WTC11 (cell line): Measurements from ENCODE around the gene NOX5. TPM values are rescaled to one million over a fixed set of nuclear protein-coding genes. Genes with fewer than 3 reads are reported as not detected.

Experiments used
- ATAC-seq: fragments of 200-7000 bp; cut with Tn5 transposase; 2 replicates; pipeline ENCODE4 v1.10.0; 2021; ENCODE audit warnings: mild to moderate bottlenecking, moderate library complexity
- CTCF ChIA-PET: fragments of 300-600 bp; sonication (Branson Sonifier 250); formaldehyde crosslinking; loops from one replicate; lab custom pipeline; 2021; ENCODE audit warnings: antibody characterized with exemption; lab: Charles Lee
- POLR2A ChIA-PET: fragments of 350-600 bp; sonication (Branson Sonifier 250); formaldehyde crosslinking; loops from one replicate; lab custom pipeline; 2021; ENCODE audit warnings: antibody characterized with exemption; lab: Charles Lee
- DNase-seq: peaks from one replicate; pipeline ENCODE4 v3.0.0; 2021; ENCODE audit warnings: low spot score
- H3K27ac Mint-ChIP-seq: 2 replicates; pipeline ENCODE4 v1.8.0; 2021; ENCODE audit warnings: mixed read lengths
- H3K27me3 Mint-ChIP-seq: 2 replicates; pipeline ENCODE4 v1.8.0; 2021; ENCODE audit warnings: low read depth, mild to moderate bottlenecking, moderate library complexity, mixed read lengths
- H3K36me3 Mint-ChIP-seq: 2 replicates; pipeline ENCODE4 v1.8.0; 2021; ENCODE audit warnings: mixed read lengths
- H3K4me1 Mint-ChIP-seq: 2 replicates; pipeline ENCODE4 v1.8.0; 2022; ENCODE audit warnings: mixed read lengths
- H3K4me3 Mint-ChIP-seq: 2 replicates; pipeline ENCODE4 v1.8.0; 2021; ENCODE audit warnings: mild to moderate bottlenecking, moderate library complexity, mixed read lengths
- H3K9me3 Mint-ChIP-seq: 2 replicates; pipeline ENCODE4 v1.8.0; 2021; ENCODE audit warnings: mixed read lengths
- EMX1 ChIP-seq: fragments of 250-450 bp; sonication (Bioruptor Pico); IDR thresholded peaks from 2 replicates; pipeline ENCODE4 v1.8.0; 2021; ENCODE audit warnings: mild to moderate bottlenecking
- FOXK1 ChIP-seq: sonication (generic); formaldehyde crosslinking; IDR thresholded peaks from 2 replicates; pipeline ENCODE4 v1.8.0; 2022; ENCODE audit warnings: mild to moderate bottlenecking, moderate library complexity, missing genetic modification reagents
- GABPB1 ChIP-seq: sonication (generic); formaldehyde crosslinking; IDR thresholded peaks from 2 replicates; pipeline ENCODE4 v1.8.1; 2023; ENCODE audit warnings: mild to moderate bottlenecking, missing genetic modification reagents
- GRHL2 ChIP-seq: fragments of 250-450 bp; sonication (Bioruptor Pico); IDR thresholded peaks from 2 replicates; pipeline ENCODE4 v1.8.0; 2022; ENCODE audit warnings: mild to moderate bottlenecking, moderate library complexity; ENCODE audit not compliant: insufficient replicate concordance, severe bottlenecking
- JUN ChIP-seq: sonication (generic); formaldehyde crosslinking; IDR thresholded peaks from 2 replicates; pipeline ENCODE4 v1.8.0; 2023; ENCODE audit warnings: mild to moderate bottlenecking, missing genetic modification reagents
- MXD4 ChIP-seq: fragments of 250-450 bp; sonication (Bioruptor Pico); IDR thresholded peaks from 2 replicates; pipeline ENCODE4 v1.8.0; 2021; ENCODE audit warnings: mild to moderate bottlenecking, moderate library complexity, borderline replicate concordance
- NR1H2 ChIP-seq: sonication (generic); formaldehyde crosslinking; IDR thresholded peaks from 2 replicates; pipeline ENCODE4 v1.9.0; 2021; ENCODE audit warnings: mild to moderate bottlenecking, moderate library complexity, missing genetic modification reagents
- RELA ChIP-seq: sonication (generic); formaldehyde crosslinking; IDR thresholded peaks from 2 replicates; pipeline ENCODE4 v1.8.1; 2022; ENCODE audit warnings: missing genetic modification reagents, mild to moderate bottlenecking, borderline replicate concordance
- TEAD4 ChIP-seq: sonication (generic); formaldehyde crosslinking; IDR thresholded peaks from 2 replicates; pipeline ENCODE4 v1.8.0; 2022; ENCODE audit warnings: mild to moderate bottlenecking, missing genetic modification reagents
- TP53 ChIP-seq: sonication (generic); formaldehyde crosslinking; IDR thresholded peaks from 2 replicates; pipeline ENCODE4 v1.8.1; 2023; ENCODE audit warnings: mild to moderate bottlenecking, missing genetic modification reagents
- total RNA-seq: library from RNA; stranded (reverse); gene quantifications from 3 replicates; pipeline ENCODE4 v1.2.3, GENCODE V29; 2021
- TF ChIP-seq, protein P1 (sequence below): fragments of 250-450 bp; sonication (Bioruptor Pico); IDR thresholded peaks from 2 replicates; pipeline ENCODE4 v1.9.0; 2021; ENCODE audit warnings: moderate library complexity, mild to moderate bottlenecking, inconsistent platforms, borderline replicate concordance
- TF ChIP-seq, protein P2 (sequence below): sonication (generic); formaldehyde crosslinking; conservative IDR thresholded peaks from 2 replicates; pipeline ENCODE4 v1.8.1; 2023; ENCODE audit warnings: mild to moderate bottlenecking, low read depth, missing genetic modification reagents, moderate library complexity
- TF ChIP-seq, protein P3 (sequence below): sonication (generic); formaldehyde crosslinking; IDR thresholded peaks from 2 replicates; pipeline ENCODE4 v1.8.0; 2023; ENCODE audit warnings: missing genetic modification reagents
- TF ChIP-seq, protein P4 (sequence below): fragments of 250-450 bp; sonication (Bioruptor Pico); conservative IDR thresholded peaks from 2 replicates; pipeline ENCODE4 v1.9.0; 2021; ENCODE audit warnings: mild to moderate bottlenecking
- TF ChIP-seq, protein P5 (sequence below): fragments of 200-600 bp; IDR thresholded peaks from 2 replicates; pipeline ENCODE4 v1.8.0; 2022; ENCODE audit warnings: antibody characterized with exemption
- TF ChIP-seq, protein P6 (sequence below): sonication (generic); formaldehyde crosslinking; IDR thresholded peaks from 2 replicates; pipeline ENCODE4 v1.8.0; 2022; ENCODE audit warnings: mild to moderate bottlenecking, missing genetic modification reagents
- TF ChIP-seq, protein P7 (sequence below): sonication (generic); formaldehyde crosslinking; IDR thresholded peaks from 2 replicates; pipeline ENCODE4 v1.8.0; 2023; ENCODE audit warnings: missing genetic modification reagents, mild to moderate bottlenecking, borderline replicate concordance

NOX5 gene
- total RNA-seq, 1 experiment from 2014 or later: not detected

DNA sequence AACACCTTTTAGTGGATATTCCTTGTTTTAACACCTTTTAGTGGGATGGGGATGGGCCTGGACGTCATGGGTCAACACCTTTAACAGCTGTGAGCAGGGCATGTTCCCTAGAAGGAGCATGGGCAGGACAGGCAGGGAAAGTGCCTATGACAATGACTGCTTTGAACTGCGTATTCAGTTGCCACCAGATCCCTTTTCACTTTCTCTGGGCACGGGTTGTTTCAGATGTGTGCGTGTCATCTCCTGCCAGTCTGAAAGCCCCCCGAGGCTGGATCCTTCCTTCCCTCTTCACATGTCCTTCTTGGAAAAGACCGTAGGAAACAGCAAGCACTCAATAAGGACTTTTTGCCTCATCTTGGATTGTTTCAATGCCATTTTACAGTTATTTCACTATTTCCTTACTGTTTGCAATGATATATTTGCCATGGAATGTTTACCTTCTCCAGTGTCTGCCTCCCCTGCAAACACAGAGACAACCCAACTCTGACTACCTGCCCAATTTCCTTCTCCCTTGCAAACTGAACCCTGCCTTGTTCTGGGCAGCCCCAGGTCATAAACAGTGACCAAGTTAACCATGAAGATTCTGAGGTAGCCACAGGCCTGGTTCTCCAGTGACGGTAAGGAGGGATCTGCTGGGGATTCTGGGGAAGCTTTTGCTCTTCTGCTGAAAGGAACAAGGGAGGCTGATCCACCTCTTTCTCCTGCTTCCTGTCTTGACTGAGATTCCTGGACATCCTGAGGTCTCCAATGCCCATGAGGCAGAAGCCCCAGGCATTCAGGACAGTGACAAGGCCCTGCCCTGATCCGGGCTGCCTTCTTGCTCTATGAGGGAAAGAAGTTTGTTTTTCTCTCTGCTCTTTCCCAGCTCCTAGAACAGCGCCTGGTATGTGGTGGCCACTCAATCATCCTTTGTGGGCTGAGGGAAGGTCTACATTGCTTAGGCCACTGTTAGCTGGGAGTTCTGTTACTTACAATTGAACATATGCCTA, 51.8 kb downstream of the NOX5 start (continued):
- TF ChIP-seq, protein P1, sequence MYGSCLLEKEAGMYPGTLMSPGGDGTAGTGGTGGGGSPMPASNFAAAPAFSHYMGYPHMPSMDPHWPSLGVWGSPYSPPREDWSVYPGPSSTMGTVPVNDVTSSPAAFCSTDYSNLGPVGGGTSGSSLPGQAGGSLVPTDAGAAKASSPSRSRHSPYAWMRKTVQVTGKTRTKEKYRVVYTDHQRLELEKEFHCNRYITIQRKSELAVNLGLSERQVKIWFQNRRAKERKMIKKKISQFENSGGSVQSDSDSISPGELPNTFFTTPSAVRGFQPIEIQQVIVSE (CRISPR knock-in tag): no peak
- no peak for TF ChIP-seq TEAD4 (CRISPR knock-in tag)
- TF ChIP-seq, all 79 proteins: peak for 0

DNA sequence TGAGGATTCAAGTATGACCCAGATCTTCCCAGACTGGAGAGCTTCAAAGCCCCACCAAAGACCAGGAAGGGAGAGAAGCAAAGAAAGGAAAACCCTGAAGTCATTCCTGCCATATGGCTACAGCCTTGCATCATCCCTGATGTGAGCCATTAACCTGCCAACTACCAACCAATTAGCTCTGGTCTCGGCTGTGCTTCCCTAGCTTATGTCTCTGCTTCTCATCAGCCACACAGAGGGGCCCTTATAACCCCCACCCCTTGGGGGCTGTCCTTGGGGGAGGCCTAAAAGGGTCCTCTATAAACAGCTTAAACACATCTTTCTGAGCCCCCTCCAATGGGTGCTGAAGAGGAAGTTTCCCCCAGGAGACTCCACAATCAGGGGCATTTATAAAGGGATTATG, 52.8 kb downstream of the NOX5 start:
- Mint-ChIP-seq H3K27me3 (peaks cover 16% of the 10 kb centered on the region), H3K36me3 (peaks cover 22% of the 10 kb centered on the region), H3K4me3 (no peak overlapping the region), H3K4me1 (peaks cover 8% of the 10 kb centered on the region), H3K9me3 (peaks cover 33% of the 10 kb centered on the region), H3K27ac (no peak overlapping the region)
- DNase-seq (no peak), ATAC-seq (no peak)
- ChIA-PET POLR2A (no interaction called here), CTCF (interaction anchor here (0.6 to 1.0 kb wide), 2 partner anchors 11 to 51 kb away, joined by 3 read pairs; no protein-coding TSS in a partner anchor)
- TF ChIP-seq NR1H2 (CRISPR knock-in tag): no peak
- TF ChIP-seq, protein P2, sequence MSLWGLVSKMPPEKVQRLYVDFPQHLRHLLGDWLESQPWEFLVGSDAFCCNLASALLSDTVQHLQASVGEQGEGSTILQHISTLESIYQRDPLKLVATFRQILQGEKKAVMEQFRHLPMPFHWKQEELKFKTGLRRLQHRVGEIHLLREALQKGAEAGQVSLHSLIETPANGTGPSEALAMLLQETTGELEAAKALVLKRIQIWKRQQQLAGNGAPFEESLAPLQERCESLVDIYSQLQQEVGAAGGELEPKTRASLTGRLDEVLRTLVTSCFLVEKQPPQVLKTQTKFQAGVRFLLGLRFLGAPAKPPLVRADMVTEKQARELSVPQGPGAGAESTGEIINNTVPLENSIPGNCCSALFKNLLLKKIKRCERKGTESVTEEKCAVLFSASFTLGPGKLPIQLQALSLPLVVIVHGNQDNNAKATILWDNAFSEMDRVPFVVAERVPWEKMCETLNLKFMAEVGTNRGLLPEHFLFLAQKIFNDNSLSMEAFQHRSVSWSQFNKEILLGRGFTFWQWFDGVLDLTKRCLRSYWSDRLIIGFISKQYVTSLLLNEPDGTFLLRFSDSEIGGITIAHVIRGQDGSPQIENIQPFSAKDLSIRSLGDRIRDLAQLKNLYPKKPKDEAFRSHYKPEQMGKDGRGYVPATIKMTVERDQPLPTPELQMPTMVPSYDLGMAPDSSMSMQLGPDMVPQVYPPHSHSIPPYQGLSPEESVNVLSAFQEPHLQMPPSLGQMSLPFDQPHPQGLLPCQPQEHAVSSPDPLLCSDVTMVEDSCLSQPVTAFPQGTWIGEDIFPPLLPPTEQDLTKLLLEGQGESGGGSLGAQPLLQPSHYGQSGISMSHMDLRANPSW: no peak
- TF ChIP-seq JUN: no peak
- TF ChIP-seq, protein P3, sequence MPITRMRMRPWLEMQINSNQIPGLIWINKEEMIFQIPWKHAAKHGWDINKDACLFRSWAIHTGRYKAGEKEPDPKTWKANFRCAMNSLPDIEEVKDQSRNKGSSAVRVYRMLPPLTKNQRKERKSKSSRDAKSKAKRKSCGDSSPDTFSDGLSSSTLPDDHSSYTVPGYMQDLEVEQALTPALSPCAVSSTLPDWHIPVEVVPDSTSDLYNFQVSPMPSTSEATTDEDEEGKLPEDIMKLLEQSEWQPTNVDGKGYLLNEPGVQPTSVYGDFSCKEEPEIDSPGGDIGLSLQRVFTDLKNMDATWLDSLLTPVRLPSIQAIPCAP: no peak
- TF ChIP-seq RELA: no peak
- TF ChIP-seq FOXK1 (CRISPR knock-in tag): no peak
- no peak for TF ChIP-seq EMX1
- TF ChIP-seq, protein P4, sequence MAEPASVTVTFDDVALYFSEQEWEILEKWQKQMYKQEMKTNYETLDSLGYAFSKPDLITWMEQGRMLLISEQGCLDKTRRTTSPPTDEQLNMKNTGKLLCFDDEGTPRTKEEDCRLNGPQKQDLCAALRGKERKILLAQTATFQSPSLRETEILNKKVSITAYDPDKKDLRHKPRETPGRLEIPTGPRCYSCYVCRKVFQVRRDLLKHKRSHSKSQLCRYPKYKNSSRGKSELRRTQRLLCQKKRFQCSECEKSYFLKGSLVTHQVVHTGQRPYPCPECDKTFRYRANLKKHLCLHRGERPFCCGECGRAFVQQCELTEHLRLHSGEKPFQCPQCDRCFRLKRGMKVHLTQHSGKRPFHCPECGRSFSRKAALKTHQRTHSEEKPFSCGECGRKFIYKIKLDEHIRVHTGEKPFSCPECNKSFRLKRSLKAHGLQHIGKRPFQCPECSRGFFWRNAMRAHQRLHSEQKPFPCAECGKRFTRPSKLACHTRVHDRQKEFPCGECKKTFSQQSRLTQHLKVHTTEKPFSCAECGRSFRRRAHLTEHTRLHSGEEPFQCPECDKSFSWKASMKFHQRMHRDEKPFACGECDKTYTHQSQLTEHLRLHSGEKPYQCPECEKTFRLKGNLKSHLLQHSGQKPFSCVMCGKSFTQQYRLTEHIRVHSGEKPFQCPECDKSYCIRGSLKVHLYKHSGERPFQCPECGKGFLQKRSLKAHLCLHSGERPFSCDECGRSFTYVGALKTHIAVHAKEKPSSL (CRISPR knock-in tag): no peak
- no peak for TF ChIP-seq TEAD4 (CRISPR knock-in tag)
- TF ChIP-seq, protein P5, sequence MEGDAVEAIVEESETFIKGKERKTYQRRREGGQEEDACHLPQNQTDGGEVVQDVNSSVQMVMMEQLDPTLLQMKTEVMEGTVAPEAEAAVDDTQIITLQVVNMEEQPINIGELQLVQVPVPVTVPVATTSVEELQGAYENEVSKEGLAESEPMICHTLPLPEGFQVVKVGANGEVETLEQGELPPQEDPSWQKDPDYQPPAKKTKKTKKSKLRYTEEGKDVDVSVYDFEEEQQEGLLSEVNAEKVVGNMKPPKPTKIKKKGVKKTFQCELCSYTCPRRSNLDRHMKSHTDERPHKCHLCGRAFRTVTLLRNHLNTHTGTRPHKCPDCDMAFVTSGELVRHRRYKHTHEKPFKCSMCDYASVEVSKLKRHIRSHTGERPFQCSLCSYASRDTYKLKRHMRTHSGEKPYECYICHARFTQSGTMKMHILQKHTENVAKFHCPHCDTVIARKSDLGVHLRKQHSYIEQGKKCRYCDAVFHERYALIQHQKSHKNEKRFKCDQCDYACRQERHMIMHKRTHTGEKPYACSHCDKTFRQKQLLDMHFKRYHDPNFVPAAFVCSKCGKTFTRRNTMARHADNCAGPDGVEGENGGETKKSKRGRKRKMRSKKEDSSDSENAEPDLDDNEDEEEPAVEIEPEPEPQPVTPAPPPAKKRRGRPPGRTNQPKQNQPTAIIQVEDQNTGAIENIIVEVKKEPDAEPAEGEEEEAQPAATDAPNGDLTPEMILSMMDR: no peak
- no peak for TF ChIP-seq TP53 (CRISPR knock-in tag)
- no peak for TF ChIP-seq MXD4
- TF ChIP-seq, protein P6, sequence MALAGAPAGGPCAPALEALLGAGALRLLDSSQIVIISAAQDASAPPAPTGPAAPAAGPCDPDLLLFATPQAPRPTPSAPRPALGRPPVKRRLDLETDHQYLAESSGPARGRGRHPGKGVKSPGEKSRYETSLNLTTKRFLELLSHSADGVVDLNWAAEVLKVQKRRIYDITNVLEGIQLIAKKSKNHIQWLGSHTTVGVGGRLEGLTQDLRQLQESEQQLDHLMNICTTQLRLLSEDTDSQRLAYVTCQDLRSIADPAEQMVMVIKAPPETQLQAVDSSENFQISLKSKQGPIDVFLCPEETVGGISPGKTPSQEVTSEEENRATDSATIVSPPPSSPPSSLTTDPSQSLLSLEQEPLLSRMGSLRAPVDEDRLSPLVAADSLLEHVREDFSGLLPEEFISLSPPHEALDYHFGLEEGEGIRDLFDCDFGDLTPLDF (CRISPR knock-in tag): no peak
- TF ChIP-seq GABPB1 (CRISPR knock-in tag): no peak
- TF ChIP-seq, protein P7, sequence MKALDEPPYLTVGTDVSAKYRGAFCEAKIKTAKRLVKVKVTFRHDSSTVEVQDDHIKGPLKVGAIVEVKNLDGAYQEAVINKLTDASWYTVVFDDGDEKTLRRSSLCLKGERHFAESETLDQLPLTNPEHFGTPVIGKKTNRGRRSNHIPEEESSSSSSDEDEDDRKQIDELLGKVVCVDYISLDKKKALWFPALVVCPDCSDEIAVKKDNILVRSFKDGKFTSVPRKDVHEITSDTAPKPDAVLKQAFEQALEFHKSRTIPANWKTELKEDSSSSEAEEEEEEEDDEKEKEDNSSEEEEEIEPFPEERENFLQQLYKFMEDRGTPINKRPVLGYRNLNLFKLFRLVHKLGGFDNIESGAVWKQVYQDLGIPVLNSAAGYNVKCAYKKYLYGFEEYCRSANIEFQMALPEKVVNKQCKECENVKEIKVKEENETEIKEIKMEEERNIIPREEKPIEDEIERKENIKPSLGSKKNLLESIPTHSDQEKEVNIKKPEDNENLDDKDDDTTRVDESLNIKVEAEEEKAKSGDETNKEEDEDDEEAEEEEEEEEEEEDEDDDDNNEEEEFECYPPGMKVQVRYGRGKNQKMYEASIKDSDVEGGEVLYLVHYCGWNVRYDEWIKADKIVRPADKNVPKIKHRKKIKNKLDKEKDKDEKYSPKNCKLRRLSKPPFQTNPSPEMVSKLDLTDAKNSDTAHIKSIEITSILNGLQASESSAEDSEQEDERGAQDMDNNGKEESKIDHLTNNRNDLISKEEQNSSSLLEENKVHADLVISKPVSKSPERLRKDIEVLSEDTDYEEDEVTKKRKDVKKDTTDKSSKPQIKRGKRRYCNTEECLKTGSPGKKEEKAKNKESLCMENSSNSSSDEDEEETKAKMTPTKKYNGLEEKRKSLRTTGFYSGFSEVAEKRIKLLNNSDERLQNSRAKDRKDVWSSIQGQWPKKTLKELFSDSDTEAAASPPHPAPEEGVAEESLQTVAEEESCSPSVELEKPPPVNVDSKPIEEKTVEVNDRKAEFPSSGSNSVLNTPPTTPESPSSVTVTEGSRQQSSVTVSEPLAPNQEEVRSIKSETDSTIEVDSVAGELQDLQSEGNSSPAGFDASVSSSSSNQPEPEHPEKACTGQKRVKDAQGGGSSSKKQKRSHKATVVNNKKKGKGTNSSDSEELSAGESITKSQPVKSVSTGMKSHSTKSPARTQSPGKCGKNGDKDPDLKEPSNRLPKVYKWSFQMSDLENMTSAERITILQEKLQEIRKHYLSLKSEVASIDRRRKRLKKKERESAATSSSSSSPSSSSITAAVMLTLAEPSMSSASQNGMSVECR: no peak
- TF ChIP-seq GRHL2 (CRISPR knock-in tag): no peak
